Hepatocyte (in vitro differentiated cells): ENCODE measurements around the gene ZNF699. TPM values are rescaled to one million over a fixed set of nuclear protein-coding genes. Genes with fewer than 3 reads are reported as not detected.

ENCODE experiments used
- DNase-seq: peaks from one replicate; pipeline ENCODE4 v3.0.0-alpha.2; 2016; ENCODE audit warnings: low spot score
- H2AFZ ChIP-seq: fragments of 200-600 bp; sonication (generic); 2 replicates; pipeline ENCODE4 v1.6.0; 2016; ENCODE audit warnings: antibody characterized with exemption, mild to moderate bottlenecking
- H3K27ac ChIP-seq: fragments of 200-600 bp; sonication (generic); 2 replicates; pipeline ENCODE4 v1.5.1; 2016; ENCODE audit warnings: mild to moderate bottlenecking
- H3K27me3 ChIP-seq: fragments of 200-600 bp; sonication (generic); 2 replicates; pipeline ENCODE4 v1.6.1; 2016
- H3K36me3 ChIP-seq: fragments of 200-600 bp; sonication (generic); replicated peaks from 2 replicates; pipeline ENCODE4 v1.5.1; 2016; ENCODE audit warnings: low read depth; ENCODE audit not compliant: insufficient read depth
- H3K4me1 ChIP-seq: fragments of 200-600 bp; sonication (generic); 2 replicates; pipeline ENCODE4 v1.5.1; 2016; ENCODE audit warnings: mild to moderate bottlenecking, moderate library complexity; ENCODE audit not compliant: insufficient read depth
- H3K4me2 ChIP-seq: fragments of 200-600 bp; sonication (generic); 2 replicates; pipeline ENCODE4 v1.6.0; 2016
- H3K4me3 ChIP-seq: fragments of 200-600 bp; sonication (generic); 2 replicates; pipeline ENCODE4 v1.5.1; 2016; ENCODE audit warnings: mild to moderate bottlenecking
- H3K79me2 ChIP-seq: fragments of 200-600 bp; sonication (generic); 2 replicates; pipeline ENCODE4 v1.6.0; 2017; ENCODE audit warnings: mild to moderate bottlenecking
- H3K9me2 ChIP-seq: fragments of 200-600 bp; sonication (generic); replicated peaks from 2 replicates; pipeline ENCODE4 v1.6.0; 2017; ENCODE audit warnings: mild to moderate bottlenecking; ENCODE audit not compliant: insufficient read depth
- H3K9me3 ChIP-seq: fragments of 200-600 bp; sonication (generic); 2 replicates; pipeline ENCODE4 v1.5.1; 2016; ENCODE audit warnings: low read depth, mild to moderate bottlenecking
- H4K20me1 ChIP-seq: fragments of 200-600 bp; sonication (generic); 2 replicates; pipeline ENCODE4 v1.6.0; 2016; ENCODE audit warnings: mild to moderate bottlenecking; ENCODE audit not compliant: insufficient read depth, poor library complexity, severe bottlenecking
- CTCF ChIP-seq: fragments of 200-600 bp; sonication (generic); IDR thresholded peaks from 2 replicates; pipeline ENCODE4 v1.5.1; 2016; ENCODE audit warnings: antibody characterized with exemption, mild to moderate bottlenecking; ENCODE audit not compliant: poor library complexity
- EZH2 ChIP-seq: fragments of 200-600 bp; sonication (generic); IDR thresholded peaks from 2 replicates; pipeline ENCODE4 v1.6.1; 2016; ENCODE audit warnings: antibody characterized with exemption, mild to moderate bottlenecking, borderline replicate concordance
- EZH2phosphoT487 ChIP-seq: fragments of 200-600 bp; sonication (generic); IDR thresholded peaks from one replicate; pipeline ENCODE4 v1.6.1; 2018; ENCODE audit warnings: antibody characterized with exemption, mild to moderate bottlenecking, low read depth, moderate library complexity; ENCODE audit not compliant: unreplicated experiment, severe bottlenecking
- WGBS: methylation state at CpG from one replicate; pipeline ENCODE4 v1.1.6; 2016; ENCODE audit warnings: low lambda C conversion rate; ENCODE audit errors: missing lambda C conversion rate; 5-methylcytosine and 5-hydroxymethylcytosine counted together
- polyA plus RNA-seq: library from polyadenylated mRNA; unstranded; fragments of >200 nt; fragmentation: Nextera tagmentation; extraction: Ambion mirVana; gene quantifications from 2 replicates; pipeline ENCODE4 v1.2.1, GENCODE V29; 2016
- total RNA-seq: library from RNA; depleted of rRNA; stranded (reverse); fragments of >200 nt; gene quantifications from 2 replicates; pipeline ENCODE4 v1.2.3, GENCODE V29; 2014

Gene ZNF699
- total RNA-seq (8.0 and 9.8 TPM in 2 replicates), polyA plus RNA-seq (0.94 and 1.6 TPM in 2 replicates)

DNA sequence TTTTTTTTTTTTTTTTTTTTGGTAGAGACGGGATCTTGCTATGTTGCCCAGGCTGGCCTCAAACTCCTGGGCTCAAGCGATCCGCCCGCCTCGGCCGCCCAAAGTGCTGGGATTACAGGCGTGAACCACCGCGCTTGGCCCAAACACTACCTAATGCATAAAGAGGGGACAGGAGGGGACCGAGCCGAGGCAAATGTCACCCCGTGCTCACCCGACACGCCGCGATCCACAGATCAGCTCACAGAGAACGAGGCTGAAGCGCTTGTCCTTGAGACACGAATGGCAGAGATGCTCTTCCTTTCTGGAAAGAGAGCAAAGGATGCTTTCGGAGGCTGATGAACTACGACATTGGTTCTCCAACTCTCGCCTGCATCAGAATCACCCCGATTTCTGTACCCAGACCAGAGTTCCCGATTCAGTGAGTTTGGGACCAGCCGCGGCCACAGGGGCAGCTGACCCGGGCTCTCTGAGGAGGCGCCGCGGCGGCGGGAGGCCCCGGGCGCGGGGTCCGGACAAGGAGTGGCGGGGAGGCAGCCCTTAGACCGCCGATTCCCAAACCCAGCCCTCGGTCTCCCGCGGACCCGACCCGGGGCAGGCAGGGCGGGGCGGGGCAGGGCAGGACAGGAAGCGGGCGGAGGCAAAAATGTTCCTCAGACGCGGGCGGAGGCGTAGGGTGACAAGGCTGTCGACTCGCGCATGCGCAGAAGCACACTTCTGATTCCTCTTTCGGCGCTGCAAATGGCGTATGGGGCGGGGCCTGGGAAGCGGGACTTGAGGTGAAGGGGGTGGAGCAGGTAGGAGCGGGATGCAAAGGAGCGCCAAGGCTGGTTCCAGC is at the start of gene ZNF699:
TSS of gene ZNF699 (minus strand) at position 700 of the 835 bp plus-strand sequence. CDS start 4,719 bp downstream, outside the sequence.
- no peaks in the 10 kb centered on the region for H3K9me3 ChIP-seq
- peak within 1 kb of the TSS; percentile 77 for H3K4me2 ChIP-seq
- H3K4me1 ChIP-seq = peaks cover 4% of the 10 kb centered on the region
- peak within 1 kb of the TSS; percentile 95 for H3K27ac ChIP-seq
- DNase-seq = peak; percentile 100
- H3K27me3 ChIP-seq = no peaks in the 10 kb centered on the region
- no peaks in the 10 kb centered on the region for H3K36me3 ChIP-seq
- no peaks in the 10 kb centered on the region for H4K20me1 ChIP-seq
- H3K79me2 ChIP-seq = peaks cover 24% of the 10 kb centered on the region
- 5% methylated on average over 51 of the region's 63 CpGs for WGBS
- H3K4me3 ChIP-seq = peak within 1 kb of the TSS; percentile 78
- H3K9me2 ChIP-seq = no peaks in the 10 kb centered on the region
- TF ChIP-seq EZH2phosphoT487 = no peak
- TF ChIP-seq CTCF = no peak
- no peak for TF ChIP-seq EZH2
- H2AFZ ChIP-seq = peak within 1 kb of the TSS; percentile 91

DNA sequence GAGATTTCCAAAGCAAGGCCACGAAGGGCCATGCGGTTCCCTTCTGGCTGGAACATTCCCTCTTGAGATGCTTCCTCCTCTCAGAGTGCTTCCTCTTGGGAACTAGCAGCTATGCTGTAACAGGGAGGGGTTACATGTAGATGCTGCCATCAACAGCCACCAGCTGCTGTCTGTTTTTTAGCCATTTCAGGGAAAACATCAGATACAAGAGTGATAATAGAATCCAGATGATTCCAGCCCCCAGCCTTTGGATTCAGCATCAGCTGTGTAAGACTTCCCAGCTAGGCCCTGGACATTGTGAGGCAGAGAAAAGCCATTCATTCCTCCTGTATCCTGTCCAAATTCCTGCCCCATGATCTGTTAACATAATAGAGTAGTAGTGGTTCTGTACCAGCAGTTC is 45.0 kb upstream of the ZNF699 start:
- Histone ChIP-seq H3K36me3 (peaks cover 3% of the 10 kb centered on the region), H3K9me3 (peaks cover 45% of the 10 kb centered on the region), H4K20me1 (no peaks in the 10 kb centered on the region), H3K27me3 (no peaks in the 10 kb centered on the region), H2AFZ (no peak overlapping the region), H3K4me1 (no peaks in the 10 kb centered on the region), H3K9me2 (no peaks in the 10 kb centered on the region), H3K4me2 (no peak overlapping the region), H3K79me2 (no peaks in the 10 kb centered on the region), H3K4me3 (no peak overlapping the region), H3K27ac (no peak overlapping the region)
- no peak for DNase-seq
- TF ChIP-seq EZH2 (no peak), EZH2phosphoT487 (no peak), CTCF (no peak)
- WGBS = 96% methylated on average over 2 of the region's 2 CpGs

DNA sequence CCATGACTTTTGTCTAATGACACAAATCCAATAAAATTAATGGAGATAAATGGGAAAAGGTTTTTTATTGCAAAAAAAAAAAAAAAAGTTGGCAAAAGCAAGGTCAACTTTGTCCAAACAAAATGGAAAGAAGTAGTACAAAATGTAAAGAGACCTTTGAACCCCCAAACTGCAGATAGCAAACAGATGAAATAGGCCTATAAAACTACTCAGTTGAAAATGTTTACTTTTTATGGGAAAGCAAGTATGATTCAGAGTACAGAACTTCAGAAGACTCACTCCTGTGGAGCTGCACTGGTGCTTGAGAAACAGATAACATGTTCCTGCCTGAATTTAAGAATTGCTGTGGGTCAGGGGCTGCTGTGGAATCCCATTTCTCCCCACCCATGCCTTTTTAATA is 43.4 kb upstream of the ZNF699 start:
- Histone ChIP-seq H3K9me2 (no peaks in the 10 kb centered on the region), H3K27me3 (no peaks in the 10 kb centered on the region), H2AFZ (no peak overlapping the region), H3K4me3 (no peak overlapping the region), H3K4me1 (no peaks in the 10 kb centered on the region), H3K36me3 (no peaks in the 10 kb centered on the region), H3K9me3 (peaks cover 47% of the 10 kb centered on the region), H3K4me2 (no peak overlapping the region), H3K27ac (no peak overlapping the region), H4K20me1 (no peaks in the 10 kb centered on the region), H3K79me2 (no peaks in the 10 kb centered on the region)
- no peak for TF ChIP-seq EZH2phosphoT487
- TF ChIP-seq EZH2 = no peak
- TF ChIP-seq CTCF = no peak
- no peak for DNase-seq
